Activated T-cell treated with anti-CD3 and anti-CD28 coated beads for 24 hours (primary cell): Measurements from ENCODE around the gene ANKRD44.

Source experiments
- DNase-seq: peaks from one replicate; pipeline ENCODE4 v3.0.0-alpha.2; 2020; ENCODE audit warnings: low read depth

ANKRD44 gene

GRCh38 chr2:197176522-197176921 is 134.1 kb downstream of the ANKRD44 start:
- no peak for DNase-seq

GRCh38 chr2:197174539-197175094 is 136.0 kb downstream of the ANKRD44 start:
- DNase-seq = no peak

- no peak for DNase-seq
Measured at GRCh38 chr2:197171582-197171981, 139.0 kb downstream of the ANKRD44 start.

GRCh38 chr2:197170208-197170607 is 140.4 kb downstream of the ANKRD44 start:
- DNase-seq = no peak

- peak; percentile 62 for DNase-seq
Measured at GRCh38 chr2:197168705-197169104, 141.9 kb downstream of the ANKRD44 start.

- DNase-seq = no peak
Measured at GRCh38 chr2:197167608-197168314, 142.8 kb downstream of the ANKRD44 start.

GRCh38 chr2:197165020-197165419 is 145.6 kb downstream of the ANKRD44 start:
- no peak for DNase-seq

GRCh38 chr2:197164141-197164754 is 146.3 kb downstream of the ANKRD44 start:
- DNase-seq = no peak

GRCh38 chr2:197163712-197164140 is 146.9 kb downstream of the ANKRD44 start:
- no peak for DNase-seq

GRCh38 chr2:197161774-197162173 is 148.8 kb downstream of the ANKRD44 start:
- DNase-seq = no peak

GRCh38 chr2:197159661-197160211 is 150.8 kb downstream of the ANKRD44 start:
- DNase-seq = peak; percentile 23

GRCh38 chr2:197158591-197159550 is 151.7 kb downstream of the ANKRD44 start:
- no peak for DNase-seq

GRCh38 chr2:197157879-197158537 is 152.6 kb downstream of the ANKRD44 start:
- DNase-seq = no peak

- no peak for DNase-seq
Measured at GRCh38 chr2:197156771-197157170, 153.8 kb downstream of the ANKRD44 start.

GRCh38 chr2:197152451-197153228 is 157.9 kb downstream of the ANKRD44 start:
- no peak for DNase-seq

- DNase-seq = no peak
Measured at GRCh38 chr2:197149546-197149945, 161.0 kb downstream of the ANKRD44 start.

- DNase-seq = no peak
Measured at GRCh38 chr2:197148401-197148800, 162.2 kb downstream of the ANKRD44 start.

GRCh38 chr2:197147942-197148341 is 162.6 kb downstream of the ANKRD44 start:
- DNase-seq = no peak

GRCh38 chr2:197146995-197147394 is 163.6 kb downstream of the ANKRD44 start:
- DNase-seq = no peak

- no peak for DNase-seq
Measured at GRCh38 chr2:197145471-197146056, 165.0 kb downstream of the ANKRD44 start.
